Natural killer cell (primary cell): ENCODE results near the gene SF3B3. TPM values are rescaled to one million over a fixed set of nuclear protein-coding genes. Genes with fewer than 3 reads are reported as not detected.

Source experiments
- ATAC-seq, 3 donors: fragments of 150-1000 bp in 2 of 3; fragments of 200-7000 bp in 1 of 3; cut with Tn5 transposase; 1 replicate in 1 of 3; 2 replicates in 2 of 3; pipeline ENCODE4 v1.10.0; 2021; ENCODE audit warnings: mild to moderate bottlenecking in 2 of 3, moderate library complexity in 2 of 3
- DNase-seq, 2 donors: peaks; one replicate each; pipeline versions ENCODE4 v3.0.0 to v3.0.0-alpha.2; 2013 to 2021; ENCODE audit warnings: mixed read lengths in 1 of 2
- H3K27ac ChIP-seq: one replicate; pipeline ENCODE4 v1.5.1; 2013; ENCODE audit warnings: mild to moderate bottlenecking, low read length
- H3K27me3 ChIP-seq: one replicate; pipeline ENCODE4 v1.6.1; 2013; ENCODE audit warnings: low read length; ENCODE audit not compliant: control insufficient read depth, insufficient read depth
- H3K36me3 ChIP-seq: one replicate; pipeline ENCODE4 v1.6.1; 2013; ENCODE audit warnings: low read length; ENCODE audit not compliant: control insufficient read depth, insufficient read depth
- H3K4me1 ChIP-seq: one replicate; pipeline ENCODE4 v1.6.1; 2013; ENCODE audit warnings: low read length; ENCODE audit not compliant: control insufficient read depth, insufficient read depth
- H3K4me3 ChIP-seq: one replicate; pipeline ENCODE4 v1.5.1; 2013; ENCODE audit warnings: low read length
- H3K9me3 ChIP-seq: one replicate; pipeline ENCODE4 v1.6.1; 2013; ENCODE audit warnings: low read length; ENCODE audit not compliant: control insufficient read depth, insufficient read depth
- H3K27ac Mint-ChIP-seq, 2 donors: one replicate each; pipeline ENCODE4 v1.8.0; 2022; ENCODE audit warnings: mild to moderate bottlenecking in 2 of 2, mixed read lengths in 2 of 2, moderate library complexity in 1 of 2
- H3K27me3 Mint-ChIP-seq, 2 donors: one replicate each; pipeline ENCODE4 v1.8.0; 2022; ENCODE audit warnings: low read depth in 2 of 2, mixed read lengths in 2 of 2
- H3K36me3 Mint-ChIP-seq: one replicate; pipeline ENCODE4 v1.8.0; 2022; ENCODE audit warnings: mixed read lengths
- H3K4me1 Mint-ChIP-seq, 2 donors: one replicate each; pipeline ENCODE4 v1.8.0; 2022; ENCODE audit warnings: mixed read lengths in 2 of 2
- H3K4me3 Mint-ChIP-seq: one replicate; pipeline ENCODE4 v1.8.0; 2022; ENCODE audit warnings: mild to moderate bottlenecking, moderate library complexity, mixed read lengths
- H3K9me3 Mint-ChIP-seq, 2 donors: one replicate each; pipeline ENCODE4 v1.8.0; 2022; ENCODE audit warnings: mixed read lengths in 2 of 2
- WGBS: methylation state at CpG from one replicate; pipeline ENCODE4 v1.1.7; 2013; ENCODE audit warnings: missing lambda C conversion rate; ENCODE audit not compliant: insufficient coverage; 5-methylcytosine and 5-hydroxymethylcytosine counted together
- intact Hi-C: fragments of 100-400 bp; cut with micrococcal nuclease; formaldehyde crosslinking; loops from one replicate; pipeline ENCODE4 v1.14.2; 2022
- total RNA-seq, 4 donors: library from RNA; stranded (reverse); fragments of 120-200 nt in 1 of 4; gene quantifications; one replicate each; pipeline versions ENCODE4 v1.2.3 to v1.2.4, GENCODE V29; 2013 to 2022
- TF ChIP-seq, protein P1 (sequence below): fragments of 200-600 bp; IDR thresholded peaks from one replicate; pipeline ENCODE4 v1.8.0; 2022; ENCODE audit warnings: antibody characterized with exemption

Gene SF3B3
- total RNA-seq, 3 donors from 2014 or later (not counting 1 experiment from before 2014, with no cell fraction given) = 164 to 220 (median 173) TPM

DNA sequence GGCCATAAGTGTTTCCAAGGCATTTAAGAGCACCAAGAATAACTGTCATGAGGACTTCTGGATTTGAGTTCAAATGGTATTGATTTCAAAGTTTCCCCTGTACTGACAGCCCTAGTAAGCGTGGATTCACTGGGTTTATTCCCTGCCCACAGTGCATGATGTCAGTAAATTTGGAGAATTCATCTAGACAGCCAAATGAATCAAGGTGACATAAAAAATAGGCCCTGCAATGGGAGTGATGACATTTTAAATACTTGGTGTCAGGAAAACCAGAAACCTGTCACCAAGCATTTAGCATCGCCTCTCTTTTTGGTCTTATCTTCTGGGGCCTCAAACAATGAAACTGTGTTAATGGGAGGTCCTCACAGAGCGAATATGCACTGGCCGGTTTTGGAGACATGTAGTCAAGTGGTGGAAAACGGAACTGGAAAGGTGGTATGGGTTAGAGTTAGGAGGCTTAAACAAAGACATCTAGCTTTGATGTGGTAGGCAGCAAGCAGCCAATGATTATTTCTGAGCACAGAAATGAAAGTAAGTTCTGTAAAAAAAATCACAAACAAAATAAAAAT, 29.3 kb upstream of the SF3B3 start:
- Mint-ChIP-seq H3K4me1 (no peaks in the 10 kb centered on the region), H3K9me3 (no peaks in the 10 kb centered on the region), H3K4me3 (no peak overlapping the region), H3K27ac (no peak overlapping the region), H3K36me3 (no peaks in the 10 kb centered on the region), H3K27me3 (no peaks in the 10 kb centered on the region)
- peaks cover 64% of the 10 kb centered on the region for H3K36me3 ChIP-seq
- no peak overlapping the region for H3K4me3 ChIP-seq
- H3K27me3 ChIP-seq = no peaks in the 10 kb centered on the region
- no peak overlapping the region for H3K27ac ChIP-seq
- intact Hi-C loops = no loop called here
- no peaks in the 10 kb centered on the region for H3K9me3 ChIP-seq
- ATAC-seq (no peak), DNase-seq (no peak)
- 90% methylated on average over 5 of the region's 5 CpGs for whole genome bisulfite sequencing
- no peaks in the 10 kb centered on the region for H3K4me1 ChIP-seq
- TF ChIP-seq, protein P1, sequence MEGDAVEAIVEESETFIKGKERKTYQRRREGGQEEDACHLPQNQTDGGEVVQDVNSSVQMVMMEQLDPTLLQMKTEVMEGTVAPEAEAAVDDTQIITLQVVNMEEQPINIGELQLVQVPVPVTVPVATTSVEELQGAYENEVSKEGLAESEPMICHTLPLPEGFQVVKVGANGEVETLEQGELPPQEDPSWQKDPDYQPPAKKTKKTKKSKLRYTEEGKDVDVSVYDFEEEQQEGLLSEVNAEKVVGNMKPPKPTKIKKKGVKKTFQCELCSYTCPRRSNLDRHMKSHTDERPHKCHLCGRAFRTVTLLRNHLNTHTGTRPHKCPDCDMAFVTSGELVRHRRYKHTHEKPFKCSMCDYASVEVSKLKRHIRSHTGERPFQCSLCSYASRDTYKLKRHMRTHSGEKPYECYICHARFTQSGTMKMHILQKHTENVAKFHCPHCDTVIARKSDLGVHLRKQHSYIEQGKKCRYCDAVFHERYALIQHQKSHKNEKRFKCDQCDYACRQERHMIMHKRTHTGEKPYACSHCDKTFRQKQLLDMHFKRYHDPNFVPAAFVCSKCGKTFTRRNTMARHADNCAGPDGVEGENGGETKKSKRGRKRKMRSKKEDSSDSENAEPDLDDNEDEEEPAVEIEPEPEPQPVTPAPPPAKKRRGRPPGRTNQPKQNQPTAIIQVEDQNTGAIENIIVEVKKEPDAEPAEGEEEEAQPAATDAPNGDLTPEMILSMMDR = no peak

GRCh38 chr16:70494777-70495176, 28.8 kb upstream of the SF3B3 start:
- Histone ChIP-seq H3K36me3 (peaks cover 62% of the 10 kb centered on the region), H3K27me3 (no peaks in the 10 kb centered on the region), H3K4me3 (no peak overlapping the region), H3K9me3 (no peaks in the 10 kb centered on the region), H3K4me1 (no peaks in the 10 kb centered on the region), H3K27ac (no peak overlapping the region)
- Mint-ChIP-seq H3K27ac (no peak overlapping the region), H3K27me3 (no peaks in the 10 kb centered on the region), H3K4me3 (no peak overlapping the region), H3K4me1 (no peaks in the 10 kb centered on the region), H3K36me3 (no peaks in the 10 kb centered on the region), H3K9me3 (no peaks in the 10 kb centered on the region)
- no peak for ATAC-seq
- TF ChIP-seq, protein P1 = no peak
- no peak for DNase-seq
- intact Hi-C loops = no loop called here
- WGBS = 100% methylated on average over 2 of the region's 2 CpGs

DNA sequence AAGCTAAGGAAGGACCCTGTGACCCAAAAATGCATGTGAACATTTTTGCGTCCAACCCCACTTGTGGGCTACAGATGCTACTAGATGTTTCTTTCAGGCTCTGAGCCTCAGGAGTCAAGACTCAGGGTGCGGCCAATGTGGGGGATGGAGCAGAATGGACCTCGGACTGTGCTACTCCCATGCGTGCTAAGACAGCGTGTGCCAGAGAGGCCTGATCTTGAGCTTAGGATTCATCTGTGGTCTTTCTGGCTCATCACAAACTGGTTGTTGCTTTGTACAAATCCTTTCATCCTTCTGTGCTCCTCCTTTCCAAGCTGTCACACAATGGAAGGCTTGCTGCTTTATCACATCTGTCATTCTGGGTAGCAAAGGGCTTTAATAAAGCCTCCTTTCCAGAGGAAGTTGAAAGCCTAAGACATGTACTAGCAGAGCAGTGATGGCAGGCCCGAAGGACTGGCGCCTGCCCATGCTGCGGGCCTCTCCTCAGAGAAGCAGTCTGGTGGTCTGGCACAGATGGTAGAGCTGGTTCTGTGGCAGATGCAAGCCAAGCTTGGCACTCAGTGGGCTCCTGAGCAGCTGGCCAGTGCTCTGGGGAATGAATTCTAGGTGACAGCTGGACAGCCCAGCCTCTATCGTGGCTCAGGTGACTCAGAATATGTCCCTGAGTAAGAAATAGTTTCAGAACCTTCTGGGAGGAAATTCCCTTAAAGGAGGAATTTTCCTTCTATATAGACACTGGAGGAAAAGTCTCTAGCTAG, 28.0 kb upstream of the SF3B3 start:
- no peaks in the 10 kb centered on the region for H3K4me1 ChIP-seq
- Mint-ChIP-seq H3K36me3 (no peaks in the 10 kb centered on the region), H3K4me1 (no peaks in the 10 kb centered on the region), H3K27me3 (no peaks in the 10 kb centered on the region), H3K9me3 (no peaks in the 10 kb centered on the region), H3K4me3 (no peak overlapping the region), H3K27ac (no peak overlapping the region)
- TF ChIP-seq, protein P1 = no peak
- DNase-seq = no peak
- intact Hi-C loops = no loop called here
- WGBS = 96% methylated on average over 9 of the region's 9 CpGs
- H3K9me3 ChIP-seq = no peaks in the 10 kb centered on the region
- no peak overlapping the region for H3K4me3 ChIP-seq
- no peaks in the 10 kb centered on the region for H3K27me3 ChIP-seq
- no peak for ATAC-seq
- H3K27ac ChIP-seq = no peak overlapping the region
- peaks cover 56% of the 10 kb centered on the region for H3K36me3 ChIP-seq
